Embryonic facial prominence (tissue), 1 donor: ENCODE results near the gene RSPH1.

ENCODE experiments used
- DNase-seq: peaks from one replicate; pipeline ENCODE4 v3.0.0-alpha.2; 2016; ENCODE audit errors: extremely low spot score

RSPH1 gene

DNA sequence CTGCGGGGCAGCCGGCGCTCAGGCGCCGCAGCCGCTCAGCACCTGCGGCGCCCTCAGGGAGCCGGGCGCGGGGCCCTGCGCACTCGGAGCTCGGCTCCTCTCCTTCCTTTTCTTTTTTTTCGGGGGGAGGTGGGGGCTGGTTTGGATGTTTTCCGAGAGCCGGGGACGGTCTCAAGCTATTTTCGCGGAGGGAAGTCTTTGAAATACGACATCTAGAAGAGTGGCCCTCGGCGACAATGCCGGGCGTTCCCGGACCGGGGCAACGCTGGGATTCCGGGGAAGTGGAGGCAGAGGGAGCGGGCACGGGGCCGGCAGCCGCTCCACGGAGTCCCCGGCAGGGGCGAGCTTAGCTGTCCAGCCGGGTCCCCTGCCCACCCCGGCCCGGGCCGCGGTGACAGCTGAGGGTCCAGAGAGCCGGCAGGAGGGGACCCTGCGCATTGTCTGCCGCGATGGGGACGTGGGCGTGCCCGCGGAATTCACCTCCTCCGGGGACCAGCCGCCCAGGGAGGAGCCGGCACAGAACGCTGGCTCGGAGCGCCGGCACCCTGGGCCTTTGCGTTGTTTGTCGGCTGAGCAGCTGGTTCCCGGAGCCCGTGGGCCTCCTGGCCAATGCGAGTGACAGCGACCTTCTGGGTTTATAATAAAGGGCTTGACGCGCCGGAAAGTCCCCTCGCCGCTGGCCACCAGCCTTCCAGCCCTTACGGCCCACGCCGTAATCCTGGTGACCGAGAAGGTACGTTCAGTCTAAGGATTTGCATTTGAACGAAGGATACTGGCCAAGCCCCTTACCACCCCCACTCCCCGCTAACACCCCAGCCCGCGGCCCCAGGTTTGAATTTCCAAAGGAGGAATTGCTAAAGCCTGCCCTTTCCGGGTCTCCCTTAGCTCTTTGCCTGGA lies 18.2 kb upstream of the RSPH1 start:
- no peak for DNase-seq

GRCh38 chr21:42513151-42513984 lies 17.3 kb upstream of the RSPH1 start, which contains the start of gene SLC37A1:
SLC37A1 (plus strand) TSS chr21:42513852; CDS start chr21:42518455, 4,603 bp downstream.
- DNase-seq = no peak

- no peak for DNase-seq
These were observed 16.5 kb upstream of the RSPH1 start for GRCh38 chr21:42512346-42513034.

- no peak for DNase-seq
These were observed 13.2 kb upstream of the RSPH1 start for GRCh38 chr21:42509244-42509643.

- no peak for DNase-seq
These were observed 12.3 kb upstream of the RSPH1 start for GRCh38 chr21:42508371-42508770.

- DNase-seq = no peak
These were observed 11.4 kb upstream of the RSPH1 start for GRCh38 chr21:42507418-42507817.

DNA sequence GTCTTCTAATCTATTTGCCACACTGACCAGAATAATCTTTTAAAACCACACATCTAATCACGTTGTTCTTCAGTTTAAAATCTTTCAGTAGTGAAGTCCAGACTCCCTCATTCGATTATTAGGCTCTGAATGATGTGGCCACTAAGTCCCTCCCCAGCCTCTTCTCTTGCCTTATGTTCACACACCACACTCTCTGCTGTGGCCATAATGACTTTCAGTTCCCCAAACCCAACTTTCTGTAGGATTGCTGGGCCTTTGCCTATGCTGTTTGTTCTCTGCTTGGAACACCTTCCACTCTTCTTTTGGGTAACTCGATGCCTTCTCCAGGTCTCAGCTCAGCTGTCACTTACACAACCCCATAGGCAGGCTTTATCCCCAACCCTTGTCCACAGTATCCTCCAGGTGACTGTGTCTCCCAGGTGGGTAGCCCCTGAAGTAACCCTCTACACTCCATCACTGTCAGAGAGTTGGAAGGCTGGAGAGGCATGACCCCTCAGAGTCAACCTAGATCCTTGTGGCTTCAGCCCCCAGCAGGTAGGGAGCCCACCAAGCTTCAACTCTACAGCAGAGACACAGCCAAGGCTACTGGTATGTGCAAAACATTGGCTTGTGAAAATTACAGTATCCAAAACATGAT lies 9.2 kb upstream of the RSPH1 start:
- no peak for DNase-seq

DNA sequence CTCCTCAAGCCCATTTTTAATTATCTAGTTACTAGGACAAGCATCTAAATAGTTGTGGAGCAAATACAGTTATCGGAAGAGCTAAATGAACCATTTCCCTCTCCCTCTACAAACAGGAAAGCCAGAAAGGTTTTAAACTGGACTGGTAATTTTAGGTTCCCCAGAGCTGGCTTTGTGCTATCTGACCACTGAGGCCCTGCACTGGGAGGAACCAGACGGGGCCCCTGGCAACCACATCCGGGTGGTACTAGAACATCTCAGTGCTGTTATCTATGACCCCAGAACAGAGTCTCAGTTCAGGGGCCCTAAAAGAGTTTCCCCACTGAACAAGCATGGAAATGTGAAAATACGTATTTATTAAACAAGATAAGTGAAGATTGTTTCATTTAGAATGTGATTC lies 7.7 kb upstream of the RSPH1 start:
- DNase-seq = no peak

GRCh38 chr21:42500736-42501135 lies 4.7 kb upstream of the RSPH1 start:
- no peak for DNase-seq

DNA sequence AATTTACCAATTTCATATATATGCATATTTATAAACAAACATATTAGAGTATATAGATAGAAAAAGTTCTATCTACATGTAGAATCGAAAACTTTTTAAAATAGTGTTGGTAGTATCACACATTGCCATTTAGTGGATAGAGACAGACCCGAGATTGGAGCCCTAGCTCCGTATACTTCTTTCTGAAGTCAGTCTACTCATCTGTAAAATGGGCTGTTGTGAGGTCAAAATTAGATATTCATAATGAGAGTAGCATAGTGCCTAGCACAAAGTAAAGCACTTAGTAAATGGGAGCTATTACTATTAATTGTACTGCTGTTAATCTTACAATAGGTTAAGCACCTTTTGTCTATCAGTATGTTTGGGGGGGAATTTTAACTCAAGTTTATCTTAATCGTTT lies 4.2 kb upstream of the RSPH1 start:
- no peak for DNase-seq

DNA sequence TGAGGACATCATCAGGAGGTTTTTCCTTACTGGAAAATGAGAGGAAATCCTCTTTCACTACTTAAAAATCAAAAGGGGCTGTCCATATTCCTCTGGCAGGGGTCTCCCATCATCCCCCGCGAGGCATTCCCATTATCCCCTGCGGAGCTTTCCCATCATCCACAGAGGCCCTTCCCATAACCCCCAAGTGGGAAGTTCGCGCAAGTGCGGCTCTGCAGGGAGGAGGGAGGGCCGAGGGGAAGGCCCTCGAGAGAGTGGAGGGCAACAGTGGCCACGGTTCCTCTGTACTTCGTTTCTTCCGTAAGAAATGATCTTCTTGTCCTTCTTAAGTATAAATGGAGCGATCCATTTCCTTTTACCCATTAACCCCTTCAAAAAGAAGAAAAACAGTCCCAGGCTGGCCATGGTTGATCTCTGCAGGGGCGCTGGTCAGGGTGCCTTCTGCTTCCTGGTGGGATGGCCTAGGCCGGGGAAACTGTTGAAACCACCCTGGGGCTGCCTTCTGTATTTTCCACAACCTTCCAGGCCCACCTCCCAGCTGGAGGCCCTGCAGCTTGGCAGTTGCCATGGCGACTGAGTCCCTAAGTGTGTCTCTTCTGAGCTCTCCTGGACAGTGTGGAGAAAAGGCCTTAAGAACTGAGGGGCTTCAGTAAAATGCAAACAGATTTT lies 3.6 kb upstream of the RSPH1 start:
- DNase-seq = no peak

- DNase-seq = no peak
These were observed 2.0 kb upstream of the RSPH1 start for GRCh38 chr21:42498012-42498411.

DNA sequence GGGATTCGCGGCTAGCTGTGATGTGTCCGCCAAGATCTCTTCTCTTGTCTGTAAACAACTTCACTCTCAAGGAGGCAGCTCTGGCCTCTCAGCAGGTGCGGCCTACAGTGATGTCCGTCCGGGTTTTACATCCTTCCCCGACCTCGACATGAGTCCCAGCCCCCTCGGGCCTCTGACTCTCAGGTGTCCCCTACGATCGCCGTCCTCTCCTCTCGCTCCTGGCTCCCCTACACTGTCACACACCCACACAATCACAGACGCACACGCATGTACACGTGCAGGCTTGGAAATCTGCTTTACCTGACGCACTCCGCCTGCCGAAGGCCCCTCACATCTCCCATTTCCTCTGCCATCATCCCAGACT lies 797 bp upstream of the RSPH1 start:
- DNase-seq = no peak

- no peak for DNase-seq
These were observed 282 bp downstream of the RSPH1 start for GRCh38 chr21:42495765-42496119.

- no peak for DNase-seq
These were observed 997 bp downstream of the RSPH1 start for GRCh38 chr21:42495027-42495426.

- no peak for DNase-seq
These were observed 2.6 kb downstream of the RSPH1 start for GRCh38 chr21:42493109-42494060.

GRCh38 chr21:42492201-42492600 lies 3.8 kb downstream of the RSPH1 start:
- no peak for DNase-seq

GRCh38 chr21:42491328-42491727 lies 4.7 kb downstream of the RSPH1 start:
- no peak for DNase-seq

DNA sequence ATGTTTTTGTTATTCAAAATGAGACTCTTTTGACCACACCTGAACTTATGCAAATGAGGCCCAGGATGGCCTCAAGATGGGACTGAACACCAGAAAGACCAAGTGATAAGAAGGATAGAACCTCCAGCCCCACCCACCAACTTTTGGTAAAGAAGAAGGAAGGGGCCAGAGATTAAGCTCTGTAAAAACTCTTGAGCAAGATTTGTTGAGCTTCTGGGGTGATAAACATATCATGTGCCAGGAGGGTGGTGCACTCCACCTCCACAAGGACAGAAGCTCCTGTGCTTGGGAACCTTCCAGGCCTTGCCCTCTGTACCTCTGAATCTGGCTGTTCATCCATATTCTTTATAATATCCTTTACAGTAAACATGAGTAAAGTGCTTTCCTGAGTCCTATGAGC lies 5.3 kb downstream of the RSPH1 start:
- no peak for DNase-seq

DNA sequence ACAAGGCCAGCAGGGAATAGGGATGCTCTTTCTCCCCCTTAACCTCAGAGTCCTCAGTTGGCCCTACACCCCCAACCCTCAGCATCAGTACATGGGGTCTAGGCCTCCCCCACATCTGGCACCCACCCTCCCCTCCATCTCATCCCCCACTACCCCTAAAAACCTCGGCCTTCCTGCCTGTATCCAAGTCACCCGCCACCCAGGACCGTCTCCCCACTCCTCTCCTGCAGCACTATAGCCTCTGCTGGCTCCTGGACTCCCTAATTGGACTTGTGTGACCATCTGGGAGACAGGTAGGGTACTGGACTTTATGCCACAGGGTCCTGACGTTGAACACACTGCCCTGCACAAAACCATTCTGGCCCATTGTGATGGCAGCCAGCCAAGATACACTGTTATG lies 6.0 kb downstream of the RSPH1 start:
- DNase-seq = no peak
